K562 (cell line): Measurements from ENCODE around the gene CWF19L2.

Experiments
- CC2D1A ChIP-seq: fragments of 450-650 bp; IDR thresholded peaks from 2 replicates; pipeline ENCODE4 v1.6.1; 2017; ENCODE audit warnings: mild to moderate bottlenecking
- DPF2 ChIP-seq: fragments of 450-650 bp; IDR thresholded peaks from 2 replicates; pipeline ENCODE4 v1.6.1; 2016
- ELK1 ChIP-seq: sonication (generic); formaldehyde crosslinking; IDR thresholded peaks from 2 replicates; pipeline ENCODE4 v1.8.1; 2022; ENCODE audit warnings: missing genetic modification reagents
- NRF1 ChIP-seq, 2 experiments: fragments of 450-650 bp; IDR thresholded peaks in 1 of 2; conservative IDR thresholded peaks in 1 of 2; 2 replicates each; pipeline ENCODE4 v1.6.1; 2014; ENCODE audit warnings: mild to moderate bottlenecking in 2 of 2
- POLR2AphosphoS5 ChIP-seq: IDR thresholded peaks from 2 replicates; pipeline ENCODE4 v1.6.1; 2011; ENCODE audit warnings: mild to moderate bottlenecking, low read depth, low read length, moderate library complexity; ENCODE audit not compliant: control insufficient read depth, insufficient read depth
- RAD21 ChIP-seq, 2 experiments: fragments of 250-450 bp in 1 of 2; fragments of 450-650 bp in 1 of 2; sonication (Bioruptor Pico) in 1 of 2; formaldehyde crosslinking in 1 of 2; IDR thresholded peaks in 1 of 2; conservative IDR thresholded peaks in 1 of 2; 2 replicates each; pipeline versions ENCODE4 v1.4.0 to v1.8.0; 2020 to 2022; ENCODE audit warnings: mild to moderate bottlenecking in 2 of 2, moderate library complexity in 1 of 2
- RERE ChIP-seq: sonication (generic); formaldehyde crosslinking; IDR thresholded peaks from 2 replicates; pipeline ENCODE4 v1.8.0; 2023; ENCODE audit warnings: missing genetic modification reagents, mild to moderate bottlenecking, borderline replicate concordance
- ZZZ3 ChIP-seq: fragments of 450-650 bp; IDR thresholded peaks from 2 replicates; pipeline ENCODE4 v1.6.1; 2016; ENCODE audit warnings: antibody characterized with exemption, mild to moderate bottlenecking, moderate library complexity
- TF ChIP-seq, protein P1 (sequence below), 3 experiments: IDR thresholded peaks in 2 of 3; conservative IDR thresholded peaks in 1 of 3; 2 replicates each; pipeline ENCODE4 v1.5.1; 2011 to 2012; ENCODE audit warnings: low read length in 3 of 3, mild to moderate bottlenecking in 3 of 3, control low read depth in 2 of 3, improper control_type of control experiment in 1 of 3, inconsistent platforms in 1 of 3, low read depth in 1 of 3, mixed read lengths in 1 of 3, moderate library complexity in 1 of 3; ENCODE audit not compliant: insufficient read depth in 2 of 3

DNA sequence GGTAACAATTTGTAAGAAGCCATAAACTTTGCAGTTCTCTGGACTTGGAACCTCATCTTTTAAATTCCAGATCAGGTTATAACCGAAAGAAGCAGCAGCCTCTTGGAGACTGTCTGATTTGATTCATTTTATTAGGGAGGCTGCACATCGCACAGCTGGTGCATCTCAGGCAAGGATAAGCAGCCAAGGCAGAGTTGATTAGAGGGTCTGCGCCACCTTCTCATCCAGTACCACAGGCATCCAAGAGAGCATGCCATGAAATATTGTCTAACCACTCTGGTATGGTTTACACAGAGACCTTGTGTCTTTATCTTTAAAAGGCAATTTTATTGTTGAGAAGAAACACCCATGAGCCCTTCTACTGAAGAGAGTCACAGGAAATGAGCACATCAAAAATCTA is 16.2 kb upstream of the CWF19L2 start:
- no peak for TF ChIP-seq POLR2AphosphoS5
- no peak for TF ChIP-seq ELK1 (CRISPR knock-in tag)
- TF ChIP-seq, protein P1, sequence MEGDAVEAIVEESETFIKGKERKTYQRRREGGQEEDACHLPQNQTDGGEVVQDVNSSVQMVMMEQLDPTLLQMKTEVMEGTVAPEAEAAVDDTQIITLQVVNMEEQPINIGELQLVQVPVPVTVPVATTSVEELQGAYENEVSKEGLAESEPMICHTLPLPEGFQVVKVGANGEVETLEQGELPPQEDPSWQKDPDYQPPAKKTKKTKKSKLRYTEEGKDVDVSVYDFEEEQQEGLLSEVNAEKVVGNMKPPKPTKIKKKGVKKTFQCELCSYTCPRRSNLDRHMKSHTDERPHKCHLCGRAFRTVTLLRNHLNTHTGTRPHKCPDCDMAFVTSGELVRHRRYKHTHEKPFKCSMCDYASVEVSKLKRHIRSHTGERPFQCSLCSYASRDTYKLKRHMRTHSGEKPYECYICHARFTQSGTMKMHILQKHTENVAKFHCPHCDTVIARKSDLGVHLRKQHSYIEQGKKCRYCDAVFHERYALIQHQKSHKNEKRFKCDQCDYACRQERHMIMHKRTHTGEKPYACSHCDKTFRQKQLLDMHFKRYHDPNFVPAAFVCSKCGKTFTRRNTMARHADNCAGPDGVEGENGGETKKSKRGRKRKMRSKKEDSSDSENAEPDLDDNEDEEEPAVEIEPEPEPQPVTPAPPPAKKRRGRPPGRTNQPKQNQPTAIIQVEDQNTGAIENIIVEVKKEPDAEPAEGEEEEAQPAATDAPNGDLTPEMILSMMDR (IDR thresholded peaks at IDR 0.05 in 2 of 3, conservative IDR thresholded peaks at IDR 0.05 in 1 of 3; ENCODE audit: insufficient read depth in 2 of 3, low read depth in 1 of 3, low read length in 3 of 3) = no peak
- no peak for TF ChIP-seq CC2D1A
- TF ChIP-seq DPF2 = no peak
- no peak for TF ChIP-seq NRF1 (conservative IDR thresholded peaks at IDR 0.05 in 1 of 2, IDR thresholded peaks at IDR 0.05 in 1 of 2)
- no peak for TF ChIP-seq ZZZ3
- TF ChIP-seq RAD21 (CRISPR knock-in tag; conservative IDR thresholded peaks at IDR 0.05 in 1 of 2, IDR thresholded peaks at IDR 0.05 in 1 of 2) = no peak
- TF ChIP-seq RERE (CRISPR knock-in tag) = no peak
